KOPT-K1 (cell line): ENCODE measurements around the gene NMBR.
"Not testable (repeated sequence)": the region's sequence is repeated elsewhere in the genome, so short reads cannot be mapped to it uniquely, and the experiment has no call there.

ENCODE experiments used
- H3K27ac ChIP-seq: fragments of 200-600 bp; sonication (generic); 2 replicates; pipeline ENCODE4 v1.5.1; 2016; ENCODE audit warnings: antibody characterized with exemption, mild to moderate bottlenecking, low read depth, low read length; ENCODE audit not compliant: poor library complexity, severe bottlenecking
- H3K36me3 ChIP-seq: fragments of 200-600 bp; sonication (generic); 2 replicates; pipeline ENCODE4 v1.5.1; 2017; ENCODE audit warnings: antibody characterized with exemption, mild to moderate bottlenecking, low read length, moderate library complexity; ENCODE audit not compliant: insufficient read depth
- H3K9me3 ChIP-seq: fragments of 200-600 bp; sonication (generic); 2 replicates; pipeline ENCODE4 v1.5.1; 2017; ENCODE audit warnings: antibody characterized with exemption, low read length, mild to moderate bottlenecking; ENCODE audit not compliant: insufficient read depth, poor library complexity, severe bottlenecking

The NMBR gene

DNA sequence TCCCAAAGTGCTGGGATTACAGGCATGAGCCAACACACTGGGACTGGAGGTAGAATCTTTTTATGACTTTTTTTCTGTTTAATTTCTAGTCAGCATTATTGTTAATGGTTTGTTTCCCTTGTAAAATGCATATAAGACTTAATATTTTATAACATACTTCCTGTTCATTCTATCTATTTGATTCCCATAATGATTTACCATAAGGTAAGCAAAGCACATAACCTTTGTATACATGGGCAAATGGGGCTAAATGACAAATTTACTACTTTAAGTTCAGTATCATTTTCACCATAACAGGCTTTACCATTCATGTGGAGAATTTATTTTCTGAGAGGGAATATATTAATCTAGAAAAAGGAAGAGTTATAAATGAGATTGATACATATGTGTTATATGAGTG lies 24.4 kb upstream of the NMBR start:
- peaks cover 91% of the 10 kb centered on the region for H3K36me3 ChIP-seq
- H3K9me3 ChIP-seq: peaks cover 3% of the 10 kb centered on the region
- H3K27ac ChIP-seq: no peak overlapping the region

DNA sequence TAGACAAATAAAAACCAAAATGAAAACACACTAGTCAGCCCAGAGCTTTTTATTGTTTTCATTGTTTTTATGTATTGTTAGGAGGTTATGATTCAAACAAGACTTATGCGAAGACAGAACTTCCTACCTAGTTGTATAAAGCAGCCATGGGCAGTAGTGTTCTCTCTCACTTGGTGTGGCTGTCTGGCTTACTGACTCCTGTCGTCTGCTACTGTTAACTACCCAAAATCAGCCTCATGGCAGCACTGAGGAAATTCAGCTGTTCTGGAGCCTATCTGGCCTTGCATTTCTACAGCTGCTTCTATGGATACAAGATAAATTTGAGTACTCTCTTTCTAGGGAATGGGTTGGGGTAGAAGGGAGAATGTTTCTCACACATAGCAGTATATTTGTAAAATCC lies 20.6 kb upstream of the NMBR start:
- no peak overlapping the region for H3K27ac ChIP-seq
- H3K36me3 ChIP-seq: peaks cover 55% of the 10 kb centered on the region

DNA sequence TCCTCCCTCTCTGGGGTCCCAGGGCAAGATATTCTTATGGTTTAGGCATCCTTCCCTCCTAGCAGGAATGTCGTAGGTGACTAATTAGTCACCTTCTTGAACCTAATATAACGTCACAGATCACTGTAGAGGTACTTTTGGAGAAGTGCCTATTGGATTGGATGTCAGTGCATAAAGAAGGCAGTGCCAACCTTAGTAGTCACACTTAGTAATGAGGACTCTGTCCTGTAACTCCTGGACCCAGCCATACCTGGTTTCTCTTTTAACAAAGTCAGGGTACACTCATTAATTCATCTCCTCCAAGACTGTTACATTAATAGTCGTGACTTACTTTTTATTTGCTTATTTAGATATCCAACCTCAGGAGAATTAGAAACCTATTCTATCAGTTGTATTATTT lies 20.1 kb upstream of the NMBR start:
- H3K9me3 ChIP-seq: no peaks in the 10 kb centered on the region
- H3K36me3 ChIP-seq: peaks cover 51% of the 10 kb centered on the region
- H3K27ac ChIP-seq: no peak overlapping the region

More for the DNA sequence above, 20.6 kb upstream of the NMBR start:
- no peaks in the 10 kb centered on the region for H3K9me3 ChIP-seq

DNA sequence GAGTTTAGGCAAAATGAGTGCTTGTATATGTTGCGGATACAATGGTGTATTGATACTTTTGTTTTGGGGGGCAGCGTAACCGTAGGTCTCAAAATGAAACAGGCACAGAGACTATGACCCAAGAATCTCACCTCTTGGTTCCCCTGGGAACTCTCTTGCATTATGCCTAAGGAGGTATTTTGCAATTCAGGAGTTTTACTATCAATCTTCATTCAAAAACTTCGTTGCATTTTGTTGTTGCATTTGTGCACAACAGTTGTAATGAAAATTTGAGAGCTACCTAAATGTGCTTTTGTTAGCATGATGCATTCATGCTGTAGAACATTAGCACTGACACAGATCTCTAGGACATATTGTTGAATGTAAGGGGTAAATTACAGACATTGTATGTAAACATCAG lies 18.3 kb upstream of the NMBR start:
- H3K27ac ChIP-seq: no peak overlapping the region
- H3K9me3 ChIP-seq: no peaks in the 10 kb centered on the region
- peaks cover 36% of the 10 kb centered on the region for H3K36me3 ChIP-seq

DNA sequence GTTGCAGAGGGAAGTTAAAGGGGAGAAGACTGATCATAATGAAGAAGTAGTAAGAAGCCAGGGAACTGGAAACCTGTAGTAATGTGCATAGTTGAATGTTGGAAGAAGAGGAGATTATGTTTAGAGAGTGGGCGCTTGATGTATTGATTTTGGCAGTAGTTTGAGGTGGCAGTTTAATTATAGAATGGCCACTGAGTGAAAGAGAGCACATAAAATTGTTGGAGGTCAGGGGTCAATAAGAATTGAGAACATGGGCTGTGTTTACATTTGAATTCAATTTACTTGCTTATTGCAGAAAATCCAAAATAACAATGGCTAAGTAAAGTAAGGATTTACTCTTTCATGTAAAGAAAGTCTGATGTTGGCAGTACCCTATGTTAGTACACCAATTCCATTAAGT lies 15.9 kb upstream of the NMBR start:
- no peak overlapping the region for H3K27ac ChIP-seq
- no peaks in the 10 kb centered on the region for H3K9me3 ChIP-seq
- peaks cover 24% of the 10 kb centered on the region for H3K36me3 ChIP-seq

DNA sequence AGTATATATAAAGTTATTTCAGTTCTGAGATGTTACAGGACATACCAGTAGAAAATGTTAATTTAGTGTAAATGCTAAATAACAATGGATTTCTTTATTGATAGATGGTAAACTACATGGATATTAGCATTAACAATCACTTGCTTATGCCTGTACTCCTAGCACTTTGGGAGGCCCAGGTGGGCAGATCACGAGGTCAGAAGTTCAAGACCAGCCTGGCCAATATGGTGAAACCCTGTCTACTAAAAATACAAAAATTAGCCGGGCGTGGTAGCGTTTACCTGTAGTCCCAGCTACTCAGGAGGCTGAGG lies 9.8 kb upstream of the NMBR start:
- not testable (repeated sequence) for H3K36me3 ChIP-seq, H3K27ac ChIP-seq, H3K9me3 ChIP-seq

DNA sequence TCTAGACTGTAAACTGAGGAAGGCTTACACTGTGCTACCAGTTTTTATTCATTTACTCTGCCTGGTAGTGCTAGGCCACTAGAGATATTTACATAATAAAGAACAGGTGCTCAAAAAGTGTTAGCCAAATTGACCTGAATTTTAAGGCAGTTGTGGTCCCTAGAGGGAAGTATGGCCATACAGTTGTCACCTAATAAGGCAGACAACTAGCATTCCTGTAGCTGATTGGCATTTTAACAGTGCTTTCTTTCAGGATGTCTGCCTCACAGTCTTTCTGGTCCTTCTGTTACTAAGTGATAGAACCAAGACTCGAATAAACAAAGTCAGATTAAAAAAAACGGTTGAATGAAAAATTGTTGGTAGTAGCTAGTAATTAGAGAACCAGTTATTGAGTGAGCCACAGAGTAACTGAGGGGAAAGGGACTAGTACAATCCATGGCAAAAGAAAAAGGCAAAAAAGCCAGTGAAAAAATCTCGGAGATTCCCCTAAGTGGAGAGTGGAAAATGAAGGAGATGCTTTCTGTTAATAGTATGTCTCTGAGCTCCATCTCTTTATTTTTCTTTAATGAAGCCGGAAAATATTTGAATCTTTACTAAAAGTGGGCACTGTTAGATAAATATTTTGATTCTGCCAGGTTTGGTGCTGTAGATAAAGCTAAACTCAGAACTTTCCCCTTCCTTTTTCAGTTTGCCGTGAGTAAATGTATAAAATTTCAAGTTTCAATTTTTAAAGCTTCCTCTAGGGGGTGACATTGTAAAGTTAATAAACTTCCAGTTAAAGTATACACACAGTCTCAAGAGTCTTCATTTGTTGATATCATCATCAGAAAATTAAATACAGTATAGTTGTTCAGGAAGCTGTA lies 9.2 kb upstream of the NMBR start:
- no peaks in the 10 kb centered on the region for H3K9me3 ChIP-seq
- peaks cover 9% of the 10 kb centered on the region for H3K36me3 ChIP-seq
- H3K27ac ChIP-seq: no peak overlapping the region

DNA sequence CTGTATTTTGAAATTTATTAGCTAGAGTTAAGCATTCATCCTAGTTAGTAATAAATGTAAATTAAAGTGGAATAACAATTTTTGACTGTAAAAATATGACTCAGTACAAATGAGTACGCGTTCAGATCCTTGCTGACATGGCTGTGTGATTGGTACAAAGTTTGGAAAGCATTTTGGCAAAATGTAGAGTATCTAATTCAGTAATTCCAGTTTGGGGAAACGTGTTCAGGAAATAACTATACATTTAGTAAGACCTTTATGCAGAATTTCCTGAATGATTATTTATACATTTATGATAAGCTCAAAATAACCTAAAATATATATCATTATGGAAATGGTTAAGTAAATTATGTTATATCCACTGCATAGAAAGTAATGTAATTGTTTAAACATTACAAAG lies 8.2 kb upstream of the NMBR start:
- no peak overlapping the region for H3K27ac ChIP-seq
- H3K36me3 ChIP-seq: peaks cover 14% of the 10 kb centered on the region
- H3K9me3 ChIP-seq: no peaks in the 10 kb centered on the region

DNA sequence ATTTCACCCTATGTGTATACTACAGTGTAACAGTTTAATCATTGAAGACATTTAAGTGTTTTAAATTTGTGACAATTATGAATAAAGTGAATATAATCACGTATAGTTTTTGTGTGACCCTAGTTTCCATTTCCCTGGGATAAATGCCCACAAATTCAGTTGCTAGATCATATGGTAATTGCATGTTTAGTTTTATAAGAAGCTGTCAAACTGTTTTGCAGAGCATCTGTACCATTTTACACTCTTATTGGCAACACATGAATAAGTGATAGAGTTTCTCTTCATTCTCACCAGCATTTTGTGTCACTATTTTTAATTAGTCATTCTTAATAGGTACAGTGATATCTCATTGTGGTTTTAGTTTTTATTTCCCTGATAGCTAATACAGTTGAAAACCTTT lies 7.4 kb upstream of the NMBR start:
- Histone ChIP-seq H3K36me3 (peaks cover 15% of the 10 kb centered on the region), H3K27ac (no peak overlapping the region), H3K9me3 (no peaks in the 10 kb centered on the region)

DNA sequence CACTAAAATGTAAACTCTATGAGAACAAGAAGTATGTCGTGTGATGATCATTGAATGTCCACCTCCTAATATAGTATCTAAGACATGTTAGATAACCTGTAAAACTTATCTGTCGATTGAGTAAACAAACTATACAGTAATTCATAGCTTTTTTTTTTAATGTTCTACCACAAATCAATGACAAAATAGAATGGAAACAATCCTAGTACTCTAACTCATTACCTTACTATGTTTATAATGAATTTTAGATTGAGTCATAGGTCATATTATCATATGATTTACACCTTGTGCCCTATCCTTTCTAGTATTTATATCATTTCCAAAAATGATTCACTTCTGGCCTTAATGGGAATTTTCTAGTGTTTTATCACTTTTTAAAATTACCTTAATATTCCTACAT lies 6.3 kb upstream of the NMBR start:
- no peak overlapping the region for H3K27ac ChIP-seq
- no peaks in the 10 kb centered on the region for H3K9me3 ChIP-seq
- peaks cover 15% of the 10 kb centered on the region for H3K36me3 ChIP-seq

DNA sequence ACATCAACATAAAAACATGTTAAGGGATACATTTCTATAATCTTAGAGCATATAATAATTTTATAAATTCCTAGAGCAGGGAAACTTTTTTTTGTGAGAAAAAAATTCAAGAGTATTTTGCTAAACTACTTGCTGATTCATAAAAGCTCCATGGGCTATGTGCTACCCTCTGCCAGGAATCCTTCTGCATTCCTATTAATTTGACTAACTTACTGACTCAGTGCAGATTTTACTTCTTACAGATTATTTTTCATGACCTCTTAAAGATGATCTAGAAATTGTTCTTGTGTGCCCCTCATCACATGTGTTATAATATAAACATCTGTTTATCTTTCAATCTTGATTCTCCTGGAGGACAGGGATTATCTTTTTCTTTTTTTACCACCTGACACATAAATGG lies 5.8 kb upstream of the NMBR start:
- H3K27ac ChIP-seq: no peak overlapping the region

DNA sequence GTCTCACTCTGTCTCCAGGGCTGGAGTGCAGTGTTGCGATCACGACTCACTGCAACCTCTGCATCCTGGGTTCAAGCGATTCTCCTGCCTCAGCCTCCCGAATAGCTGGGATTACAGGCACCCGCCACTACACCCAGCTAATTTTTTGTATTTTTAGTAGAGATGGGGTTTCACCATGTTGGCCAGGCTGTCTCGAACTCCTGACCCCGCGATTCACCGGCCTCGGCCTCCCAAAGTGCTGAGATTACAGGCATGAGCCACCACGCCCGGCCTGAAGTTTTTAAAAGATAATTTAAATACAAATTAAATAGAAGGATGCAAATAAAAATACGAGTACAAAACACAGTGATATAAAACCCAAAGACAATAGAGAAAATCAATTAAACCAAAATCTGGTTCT lies 5.4 kb downstream of the NMBR start:
- H3K9me3 ChIP-seq, H3K27ac ChIP-seq, H3K36me3 ChIP-seq: not testable (repeated sequence)

More for the DNA sequence above, 5.8 kb upstream of the NMBR start:
- H3K9me3 ChIP-seq: no peaks in the 10 kb centered on the region
- peaks cover 15% of the 10 kb centered on the region for H3K36me3 ChIP-seq

DNA sequence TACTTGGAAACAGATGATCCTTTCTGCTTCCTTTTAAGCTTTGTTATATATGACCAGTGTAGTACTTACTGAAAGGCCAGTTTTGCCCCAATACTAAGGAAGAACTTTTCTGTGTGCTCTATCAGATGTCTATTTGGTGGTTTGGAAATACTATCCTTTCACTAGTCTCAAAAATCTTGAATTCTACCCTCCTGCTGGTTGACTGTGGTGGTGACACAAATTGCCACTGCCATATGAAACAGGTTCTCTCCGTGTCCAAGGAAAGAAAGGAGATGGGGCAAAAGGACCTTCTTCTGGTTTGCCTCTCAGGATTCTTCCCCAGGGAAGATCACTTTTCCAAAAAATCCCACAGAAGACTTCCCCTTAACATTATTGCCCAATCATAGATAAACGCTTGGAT lies 8.0 kb downstream of the NMBR start:
- H3K36me3 ChIP-seq: no peaks in the 10 kb centered on the region
- no peak overlapping the region for H3K27ac ChIP-seq
- H3K9me3 ChIP-seq: no peaks in the 10 kb centered on the region

DNA sequence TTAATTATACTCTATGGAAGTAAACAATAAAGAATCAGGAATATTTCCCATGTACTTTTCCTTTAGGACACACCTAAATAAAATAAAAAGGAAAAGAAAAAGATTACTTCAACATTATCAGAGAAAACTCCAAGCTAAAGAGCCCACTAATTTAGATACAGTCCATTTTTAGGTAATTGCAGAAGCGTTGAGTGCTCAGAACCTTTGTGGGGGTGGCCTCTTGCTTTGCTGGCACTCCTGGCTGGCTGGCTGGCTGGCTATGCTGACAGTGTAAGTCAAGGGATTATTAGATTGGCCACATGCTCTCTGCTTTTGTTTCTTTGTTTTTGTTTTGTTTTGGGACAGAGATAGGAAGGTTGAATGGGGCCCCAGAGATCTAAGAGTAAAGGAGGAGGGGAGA lies 14.3 kb downstream of the NMBR start, which contains the start of gene GJE1:
Gene GJE1, plus strand, starts transcription at position 301 of the 400 bp plus-strand sequence. CDS start 234 bp downstream, outside the sequence.
- H3K27ac ChIP-seq: no peak within 1 kb of the TSS
- H3K36me3 ChIP-seq: no peaks in the 10 kb centered on the region
- H3K9me3 ChIP-seq: peaks cover 11% of the 10 kb centered on the region

DNA sequence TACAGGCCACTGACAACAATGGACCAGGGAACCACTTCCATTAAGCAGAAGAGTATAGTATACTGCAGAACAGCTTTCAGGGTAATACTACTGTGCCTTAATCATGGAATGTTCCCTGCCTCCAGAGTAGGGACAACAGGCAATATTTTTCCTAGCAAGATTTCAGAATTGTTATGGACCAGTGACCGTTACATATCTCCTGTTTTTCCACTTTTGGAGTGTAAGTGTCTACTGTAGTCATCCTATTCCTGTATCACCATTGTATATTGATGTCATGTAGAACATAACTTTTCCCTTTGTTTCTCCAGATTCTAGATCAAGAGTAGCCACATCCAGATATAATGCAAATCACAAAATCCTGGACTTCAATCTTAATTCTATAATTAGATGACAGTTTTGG lies 16.1 kb downstream of the NMBR start:
- Histone ChIP-seq H3K9me3 (peaks cover 11% of the 10 kb centered on the region), H3K36me3 (no peaks in the 10 kb centered on the region), H3K27ac (no peak overlapping the region)

DNA sequence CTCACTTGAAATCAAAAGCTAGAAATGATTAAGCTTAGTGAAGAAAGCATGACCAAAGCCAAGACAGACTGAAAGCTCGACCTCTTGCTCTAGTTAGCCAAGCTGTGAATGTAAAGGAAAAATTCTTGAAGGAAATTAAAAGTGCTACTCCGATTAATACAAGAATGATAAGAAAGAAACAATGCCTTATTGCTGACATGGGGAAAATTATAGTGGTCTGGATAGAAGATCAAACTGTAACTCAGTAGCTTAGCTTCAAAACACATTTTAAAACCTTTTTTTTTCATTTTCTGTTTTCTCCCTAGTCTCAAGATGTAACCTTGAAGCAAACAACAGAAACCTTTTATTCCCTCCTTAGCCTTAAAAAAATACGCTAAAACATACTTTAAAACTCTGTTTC lies 25.6 kb downstream of the NMBR start:
- Histone ChIP-seq H3K27ac (no peak overlapping the region), H3K36me3 (no peaks in the 10 kb centered on the region), H3K9me3 (no peaks in the 10 kb centered on the region)
